ENCODE data around the gene TP53BP2.

Gene TP53BP2

GRCh38 chr1:223760833-223761232 lies 84.9 kb downstream of the TP53BP2 start:
- Histone ChIP-seq H3K4me1 (ENCODE audit: control insufficient read depth, insufficient read depth, low read length) (no peaks in the 10 kb centered on the region), H3K27me3 (ENCODE audit: control insufficient read depth, insufficient read depth, low read length) (no peaks in the 10 kb centered on the region), H3K9me3 (ENCODE audit: control insufficient read depth, insufficient read depth, low read length) (no peaks in the 10 kb centered on the region), H3K4me3 (ENCODE audit: low read depth, low read length) (no peak overlapping the region), H3K36me3 (ENCODE audit: control insufficient read depth, insufficient read depth, low read length) (no peaks in the 10 kb centered on the region), H3K9ac (ENCODE audit: low read depth, low read length) (no peak overlapping the region), H3K27ac (ENCODE audit: low read depth, low read length) (no peak overlapping the region)

GRCh38 chr1:223759273-223759672 lies 86.5 kb downstream of the TP53BP2 start:
- Histone ChIP-seq H3K27ac (ENCODE audit: low read depth, low read length) (no peak overlapping the region), H3K36me3 (ENCODE audit: control insufficient read depth, insufficient read depth, low read length) (no peaks in the 10 kb centered on the region)

GRCh38 chr1:223758734-223759133 lies 87.0 kb downstream of the TP53BP2 start:
- Histone ChIP-seq H3K9ac (ENCODE audit: low read depth, low read length) (no peak overlapping the region), H3K4me3 (ENCODE audit: low read depth, low read length) (no peak overlapping the region), H3K36me3 (ENCODE audit: control insufficient read depth, insufficient read depth, low read length) (no peaks in the 10 kb centered on the region), H3K27ac (ENCODE audit: low read depth, low read length) (no peak overlapping the region), H3K4me1 (ENCODE audit: control insufficient read depth, insufficient read depth, low read length) (no peaks in the 10 kb centered on the region), H3K9me3 (ENCODE audit: control insufficient read depth, insufficient read depth, low read length) (no peaks in the 10 kb centered on the region), H3K27me3 (ENCODE audit: control insufficient read depth, insufficient read depth, low read length) (no peaks in the 10 kb centered on the region)

More at GRCh38 chr1:223759273-223759672, 86.5 kb downstream of the TP53BP2 start:
- no peak overlapping the region for H3K4me3 ChIP-seq (ENCODE audit: low read depth, low read length)
- no peak overlapping the region for H3K9ac ChIP-seq (ENCODE audit: low read depth, low read length)
- no peaks in the 10 kb centered on the region for H3K9me3 ChIP-seq (ENCODE audit: control insufficient read depth, insufficient read depth, low read length)
- no peaks in the 10 kb centered on the region for H3K27me3 ChIP-seq (ENCODE audit: control insufficient read depth, insufficient read depth, low read length)
- H3K4me1 ChIP-seq (ENCODE audit: control insufficient read depth, insufficient read depth, low read length): no peaks in the 10 kb centered on the region

- Histone ChIP-seq H3K4me1 (ENCODE audit: control insufficient read depth, insufficient read depth, low read length) (peaks cover 10% of the 10 kb centered on the region; the same call in 1 of the 2 replicates), H3K27ac (ENCODE audit: low read depth, low read length) (no peak overlapping the region), H3K4me3 (ENCODE audit: low read depth, low read length) (no peak overlapping the region), H3K36me3 (ENCODE audit: control insufficient read depth, insufficient read depth, low read length) (no peaks in the 10 kb centered on the region), H3K9me3 (ENCODE audit: control insufficient read depth, insufficient read depth, low read length) (no peaks in the 10 kb centered on the region), H3K9ac (ENCODE audit: low read depth, low read length) (no peak overlapping the region), H3K27me3 (ENCODE audit: control insufficient read depth, insufficient read depth, low read length) (no peaks in the 10 kb centered on the region)
Measured at GRCh38 chr1:223756806-223757700, 88.7 kb downstream of the TP53BP2 start.

- H3K9ac ChIP-seq (ENCODE audit: low read depth, low read length): no peak overlapping the region
- H3K36me3 ChIP-seq (ENCODE audit: control insufficient read depth, insufficient read depth, low read length): no peaks in the 10 kb centered on the region
- peaks cover 10% of the 10 kb centered on the region; the same call in 1 of the 2 replicates for H3K4me1 ChIP-seq (ENCODE audit: control insufficient read depth, insufficient read depth, low read length)
- H3K9me3 ChIP-seq (ENCODE audit: control insufficient read depth, insufficient read depth, low read length): no peaks in the 10 kb centered on the region
- H3K27ac ChIP-seq (ENCODE audit: low read depth, low read length): no peak overlapping the region
- H3K4me3 ChIP-seq (ENCODE audit: low read depth, low read length): no peak overlapping the region
- no peaks in the 10 kb centered on the region for H3K27me3 ChIP-seq (ENCODE audit: control insufficient read depth, insufficient read depth, low read length)
Measured at GRCh38 chr1:223755992-223756775, 89.6 kb downstream of the TP53BP2 start.

GRCh38 chr1:223755432-223755792 lies 90.3 kb downstream of the TP53BP2 start:
- peaks cover 10% of the 10 kb centered on the region; the same call in 1 of the 2 replicates for H3K4me1 ChIP-seq (ENCODE audit: control insufficient read depth, insufficient read depth, low read length)
- no peaks in the 10 kb centered on the region for H3K36me3 ChIP-seq (ENCODE audit: control insufficient read depth, insufficient read depth, low read length)

GRCh38 chr1:223754681-223755431 lies 90.9 kb downstream of the TP53BP2 start:
- H3K9ac ChIP-seq (ENCODE audit: low read depth, low read length): no peak overlapping the region
- no peak overlapping the region for H3K4me3 ChIP-seq (ENCODE audit: low read depth, low read length)
- H3K27ac ChIP-seq (ENCODE audit: low read depth, low read length): no peak overlapping the region
- no peaks in the 10 kb centered on the region for H3K9me3 ChIP-seq (ENCODE audit: control insufficient read depth, insufficient read depth, low read length)
- no peaks in the 10 kb centered on the region for H3K27me3 ChIP-seq (ENCODE audit: control insufficient read depth, insufficient read depth, low read length)
- H3K4me1 ChIP-seq (ENCODE audit: control insufficient read depth, insufficient read depth, low read length): peaks cover 10% of the 10 kb centered on the region; the same call in 1 of the 2 replicates
- no peaks in the 10 kb centered on the region for H3K36me3 ChIP-seq (ENCODE audit: control insufficient read depth, insufficient read depth, low read length)

More at GRCh38 chr1:223755432-223755792, 90.3 kb downstream of the TP53BP2 start:
- Histone ChIP-seq H3K27me3 (ENCODE audit: control insufficient read depth, insufficient read depth, low read length) (no peaks in the 10 kb centered on the region), H3K4me3 (ENCODE audit: low read depth, low read length) (no peak overlapping the region), H3K9ac (ENCODE audit: low read depth, low read length) (no peak overlapping the region), H3K9me3 (ENCODE audit: control insufficient read depth, insufficient read depth, low read length) (no peaks in the 10 kb centered on the region), H3K27ac (ENCODE audit: low read depth, low read length) (no peak overlapping the region)

- Histone ChIP-seq H3K9ac (ENCODE audit: low read depth, low read length) (no peak overlapping the region), H3K4me1 (ENCODE audit: control insufficient read depth, insufficient read depth, low read length) (peaks cover 10% of the 10 kb centered on the region; the same call in 1 of the 2 replicates), H3K27me3 (ENCODE audit: control insufficient read depth, insufficient read depth, low read length) (peaks cover 14% of the 10 kb centered on the region), H3K4me3 (ENCODE audit: low read depth, low read length) (no peak overlapping the region), H3K36me3 (ENCODE audit: control insufficient read depth, insufficient read depth, low read length) (no peaks in the 10 kb centered on the region), H3K27ac (ENCODE audit: low read depth, low read length) (no peak overlapping the region), H3K9me3 (ENCODE audit: control insufficient read depth, insufficient read depth, low read length) (no peaks in the 10 kb centered on the region)
Measured at GRCh38 chr1:223752721-223753515, 92.8 kb downstream of the TP53BP2 start.

GRCh38 chr1:223751696-223752095 lies 94.1 kb downstream of the TP53BP2 start:
- Histone ChIP-seq H3K9ac (ENCODE audit: low read depth, low read length) (no peak overlapping the region), H3K4me1 (ENCODE audit: control insufficient read depth, insufficient read depth, low read length) (peaks cover 10% of the 10 kb centered on the region; the same call in 1 of the 2 replicates), H3K27me3 (ENCODE audit: control insufficient read depth, insufficient read depth, low read length) (peaks cover 26% of the 10 kb centered on the region), H3K36me3 (ENCODE audit: control insufficient read depth, insufficient read depth, low read length) (no peaks in the 10 kb centered on the region), H3K9me3 (ENCODE audit: control insufficient read depth, insufficient read depth, low read length) (no peaks in the 10 kb centered on the region), H3K4me3 (ENCODE audit: low read depth, low read length) (no peak overlapping the region), H3K27ac (ENCODE audit: low read depth, low read length) (no peak overlapping the region)

Measured in HUES48 (cell line).